SK-N-SH treated with all-trans-retinoic acid at 6 μM for 48 hours (cell line): ENCODE measurements around the gene SDHA.

Source experiments
- CREB5 ChIP-seq: fragments of 250-450 bp; sonication (Bioruptor Pico); IDR thresholded peaks from 2 replicates; pipeline ENCODE4 v1.5.1; 2020; ENCODE audit warnings: low read depth, mild to moderate bottlenecking, moderate library complexity
- CSRNP3 ChIP-seq: fragments of 250-450 bp; sonication (Bioruptor Pico); IDR thresholded peaks from 2 replicates; pipeline ENCODE4 v1.5.1; 2021; ENCODE audit warnings: mild to moderate bottlenecking, moderate library complexity
- ESRRG ChIP-seq: fragments of 250-450 bp; sonication (Bioruptor Pico); IDR thresholded peaks from 2 replicates; pipeline ENCODE4 v1.6.1; 2021; ENCODE audit warnings: mild to moderate bottlenecking
- PPARA ChIP-seq: fragments of 250-450 bp; sonication (Bioruptor Pico); IDR thresholded peaks from 2 replicates; pipeline ENCODE4 v1.5.0; 2020; ENCODE audit warnings: mild to moderate bottlenecking, borderline replicate concordance
- TCF4 ChIP-seq: fragments of 250-450 bp; sonication (Bioruptor Pico); IDR thresholded peaks from 2 replicates; pipeline ENCODE4 v1.8.0; 2021; ENCODE audit warnings: mild to moderate bottlenecking, moderate library complexity, borderline replicate concordance
- ZFP3 ChIP-seq: fragments of 250-450 bp; sonication (Bioruptor Pico); IDR thresholded peaks from 2 replicates; pipeline ENCODE4 v1.5.0; 2020; ENCODE audit warnings: mild to moderate bottlenecking, moderate library complexity
- ZFP30 ChIP-seq: fragments of 450-650 bp; formaldehyde crosslinking; IDR thresholded peaks from 2 replicates; pipeline ENCODE4 v1.5.0; 2022; ENCODE audit warnings: mild to moderate bottlenecking, moderate library complexity
- ZNF70 ChIP-seq: fragments of 450-650 bp; formaldehyde crosslinking; IDR thresholded peaks from 2 replicates; pipeline ENCODE4 v1.5.0; 2020; ENCODE audit warnings: mild to moderate bottlenecking, moderate library complexity
- TF ChIP-seq, protein P1 (sequence below): fragments of 250-450 bp; sonication (Bioruptor Pico); IDR thresholded peaks from 2 replicates; pipeline ENCODE4 v1.8.0; 2020; ENCODE audit warnings: mild to moderate bottlenecking, moderate library complexity, borderline replicate concordance
- TF ChIP-seq, protein P2 (sequence below): fragments of 250-450 bp; sonication (Bioruptor Pico); IDR thresholded peaks from 2 replicates; pipeline ENCODE4 v1.5.0; 2020; ENCODE audit warnings: mild to moderate bottlenecking, moderate library complexity

DNA sequence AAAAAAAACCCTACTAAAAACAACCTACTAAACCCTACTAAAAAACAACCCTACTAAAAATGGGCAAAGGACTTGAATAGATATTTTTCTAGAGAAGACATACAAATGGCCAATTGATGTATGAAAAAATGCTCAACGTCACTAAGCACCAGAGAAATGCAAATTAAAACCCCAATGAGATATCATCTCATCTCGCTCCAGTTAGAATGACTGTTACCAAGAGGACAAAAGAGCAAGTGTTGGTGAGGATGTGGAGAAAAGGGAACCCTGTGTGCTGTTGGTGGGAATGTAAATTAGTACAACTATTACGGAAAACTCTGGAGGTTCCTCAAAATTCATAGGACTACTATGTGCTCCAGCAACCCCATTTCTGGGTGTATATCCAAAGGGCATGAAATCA, 10.8 kb downstream of the SDHA start:
- no peak for TF ChIP-seq ZFP30
- TF ChIP-seq CSRNP3 (CRISPR knock-in tag), result no peak
- no peak for TF ChIP-seq TCF4 (CRISPR knock-in tag)
- TF ChIP-seq, protein P1, sequence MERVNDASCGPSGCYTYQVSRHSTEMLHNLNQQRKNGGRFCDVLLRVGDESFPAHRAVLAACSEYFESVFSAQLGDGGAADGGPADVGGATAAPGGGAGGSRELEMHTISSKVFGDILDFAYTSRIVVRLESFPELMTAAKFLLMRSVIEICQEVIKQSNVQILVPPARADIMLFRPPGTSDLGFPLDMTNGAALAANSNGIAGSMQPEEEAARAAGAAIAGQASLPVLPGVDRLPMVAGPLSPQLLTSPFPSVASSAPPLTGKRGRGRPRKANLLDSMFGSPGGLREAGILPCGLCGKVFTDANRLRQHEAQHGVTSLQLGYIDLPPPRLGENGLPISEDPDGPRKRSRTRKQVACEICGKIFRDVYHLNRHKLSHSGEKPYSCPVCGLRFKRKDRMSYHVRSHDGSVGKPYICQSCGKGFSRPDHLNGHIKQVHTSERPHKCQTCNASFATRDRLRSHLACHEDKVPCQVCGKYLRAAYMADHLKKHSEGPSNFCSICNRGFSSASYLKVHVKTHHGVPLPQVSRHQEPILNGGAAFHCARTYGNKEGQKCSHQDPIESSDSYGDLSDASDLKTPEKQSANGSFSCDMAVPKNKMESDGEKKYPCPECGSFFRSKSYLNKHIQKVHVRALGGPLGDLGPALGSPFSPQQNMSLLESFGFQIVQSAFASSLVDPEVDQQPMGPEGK, result no peak
- no peak for TF ChIP-seq ZFP3 (CRISPR knock-in tag)
- no peak for TF ChIP-seq ESRRG (CRISPR knock-in tag)
- TF ChIP-seq PPARA (CRISPR knock-in tag), result no peak
- TF ChIP-seq ZNF70 (CRISPR knock-in tag), result no peak
- TF ChIP-seq CREB5 (CRISPR knock-in tag), result no peak
- TF ChIP-seq, protein P2, sequence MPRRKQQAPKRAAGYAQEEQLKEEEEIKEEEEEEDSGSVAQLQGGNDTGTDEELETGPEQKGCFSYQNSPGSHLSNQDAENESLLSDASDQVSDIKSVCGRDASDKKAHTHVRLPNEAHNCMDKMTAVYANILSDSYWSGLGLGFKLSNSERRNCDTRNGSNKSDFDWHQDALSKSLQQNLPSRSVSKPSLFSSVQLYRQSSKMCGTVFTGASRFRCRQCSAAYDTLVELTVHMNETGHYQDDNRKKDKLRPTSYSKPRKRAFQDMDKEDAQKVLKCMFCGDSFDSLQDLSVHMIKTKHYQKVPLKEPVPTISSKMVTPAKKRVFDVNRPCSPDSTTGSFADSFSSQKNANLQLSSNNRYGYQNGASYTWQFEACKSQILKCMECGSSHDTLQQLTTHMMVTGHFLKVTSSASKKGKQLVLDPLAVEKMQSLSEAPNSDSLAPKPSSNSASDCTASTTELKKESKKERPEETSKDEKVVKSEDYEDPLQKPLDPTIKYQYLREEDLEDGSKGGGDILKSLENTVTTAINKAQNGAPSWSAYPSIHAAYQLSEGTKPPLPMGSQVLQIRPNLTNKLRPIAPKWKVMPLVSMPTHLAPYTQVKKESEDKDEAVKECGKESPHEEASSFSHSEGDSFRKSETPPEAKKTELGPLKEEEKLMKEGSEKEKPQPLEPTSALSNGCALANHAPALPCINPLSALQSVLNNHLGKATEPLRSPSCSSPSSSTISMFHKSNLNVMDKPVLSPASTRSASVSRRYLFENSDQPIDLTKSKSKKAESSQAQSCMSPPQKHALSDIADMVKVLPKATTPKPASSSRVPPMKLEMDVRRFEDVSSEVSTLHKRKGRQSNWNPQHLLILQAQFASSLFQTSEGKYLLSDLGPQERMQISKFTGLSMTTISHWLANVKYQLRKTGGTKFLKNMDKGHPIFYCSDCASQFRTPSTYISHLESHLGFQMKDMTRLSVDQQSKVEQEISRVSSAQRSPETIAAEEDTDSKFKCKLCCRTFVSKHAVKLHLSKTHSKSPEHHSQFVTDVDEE, result no peak
